GM04504 (cell line): Measurements from ENCODE around the gene PAX2.

Source experiments
- DNase-seq: peaks from one replicate; pipeline ENCODE4 v3.0.0-alpha.2; 2012; ENCODE audit warnings: low read depth

The PAX2 gene

GRCh38 chr10:100755821-100756220 lies 10.4 kb downstream of the PAX2 start:
- DNase-seq: no peak

- DNase-seq: no peak
These were observed 13.9 kb downstream of the PAX2 start for GRCh38 chr10:100759331-100759730.

GRCh38 chr10:100760726-100761125 lies 15.3 kb downstream of the PAX2 start:
- no peak for DNase-seq

GRCh38 chr10:100761191-100761590 lies 15.8 kb downstream of the PAX2 start:
- DNase-seq: no peak

- no peak for DNase-seq
These were observed 17.8 kb downstream of the PAX2 start for GRCh38 chr10:100763043-100763747.

- DNase-seq: no peak
These were observed 21.5 kb downstream of the PAX2 start for GRCh38 chr10:100766693-100767421.

- no peak for DNase-seq
These were observed 22.0 kb downstream of the PAX2 start for GRCh38 chr10:100767422-100767775.

- DNase-seq: no peak
These were observed 24.1 kb downstream of the PAX2 start for GRCh38 chr10:100769481-100769880.

- no peak for DNase-seq
These were observed 28.3 kb downstream of the PAX2 start for GRCh38 chr10:100773646-100774045.

- no peak for DNase-seq
These were observed 28.8 kb downstream of the PAX2 start for GRCh38 chr10:100774223-100774622.

- no peak for DNase-seq
These were observed 29.5 kb downstream of the PAX2 start for GRCh38 chr10:100774876-100775275.

- peak; percentile 8 for DNase-seq
These were observed 30.0 kb downstream of the PAX2 start for GRCh38 chr10:100775386-100775785.

- no peak for DNase-seq
These were observed 30.5 kb downstream of the PAX2 start for GRCh38 chr10:100775871-100776270.

- no peak for DNase-seq
These were observed 31.3 kb downstream of the PAX2 start for GRCh38 chr10:100776671-100777070.

- no peak for DNase-seq
These were observed 33.9 kb downstream of the PAX2 start for GRCh38 chr10:100779329-100779728.

GRCh38 chr10:100780324-100780723 lies 34.9 kb downstream of the PAX2 start:
- no peak for DNase-seq

- no peak for DNase-seq
These were observed 35.8 kb downstream of the PAX2 start for GRCh38 chr10:100781145-100781665.

- no peak for DNase-seq
These were observed 37.3 kb downstream of the PAX2 start for GRCh38 chr10:100782461-100783244.

GRCh38 chr10:100784126-100784525 lies 38.7 kb downstream of the PAX2 start:
- DNase-seq: no peak

- no peak for DNase-seq
These were observed 41.2 kb downstream of the PAX2 start for GRCh38 chr10:100786591-100786990.

- DNase-seq: no peak
These were observed 42.9 kb downstream of the PAX2 start for GRCh38 chr10:100788002-100788903.

- no peak for DNase-seq
These were observed 45.4 kb downstream of the PAX2 start for GRCh38 chr10:100790761-100791208.
